ENCODE results near the gene TTC31. TPM values are rescaled to one million over a fixed set of nuclear protein-coding genes. Genes with fewer than 3 reads are reported as not detected.

Gene TTC31
- total RNA-seq, 1 experiment from 2014 or later = 26.4 TPM

DNA sequence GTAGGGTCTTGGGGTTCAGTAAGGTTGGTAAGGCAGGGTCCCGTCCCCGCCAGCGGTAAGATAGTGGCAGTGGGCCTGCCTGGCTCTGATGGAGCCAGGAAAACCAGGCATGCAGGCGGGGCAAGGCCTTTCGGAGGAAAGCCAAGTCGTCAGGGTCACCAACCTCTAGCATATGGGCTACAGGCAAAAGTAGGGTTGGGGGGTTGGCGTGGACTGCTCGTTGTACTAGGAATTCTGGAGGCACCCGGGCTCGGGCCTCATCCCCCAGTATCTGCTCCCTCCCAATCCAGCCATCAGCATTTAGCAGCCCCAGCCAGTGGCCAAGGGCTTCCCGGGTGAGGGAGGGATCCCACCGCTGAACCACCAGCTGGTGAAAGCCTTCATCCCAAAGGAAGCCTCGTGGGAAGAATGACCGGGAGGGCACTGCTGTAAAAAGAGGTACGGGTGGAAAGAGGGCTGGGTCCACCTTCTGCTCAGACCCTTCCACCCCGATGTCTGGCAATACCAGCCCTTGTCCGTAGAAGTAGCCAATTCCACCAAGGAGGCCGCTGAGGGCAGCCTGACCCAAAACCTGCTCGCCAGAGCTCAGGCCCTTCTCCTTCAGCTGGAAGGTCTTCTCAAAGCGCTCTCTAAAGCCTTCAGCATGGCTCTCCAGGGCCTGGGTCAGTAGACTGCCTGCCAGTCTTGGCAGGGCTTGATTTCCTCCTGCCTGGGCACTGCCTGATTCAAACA is 20.7 kb upstream of the TTC31 start:
- no peak overlapping the region for H3K27ac ChIP-seq (ENCODE audit: low read depth, low read length)
- ChIA-PET CTCF (interaction anchor here (1.3 kb wide), 1 partner anchor 70 kb away, joined by 5 read pairs; no protein-coding TSS in a partner anchor), POLR2A (no interaction called here), RAD21 (ENCODE audit: low non-redundant PET in 1 of 2, low total read pairs in 2 of 2, uncharacterized antibody in 2 of 2, unreplicated experiment in 2 of 2) (no interaction called here)
- no peak overlapping the region for H2AFZ ChIP-seq (ENCODE audit: low read depth, low read length, poor library complexity, severe bottlenecking)
- no peaks in the 10 kb centered on the region for H3K27me3 ChIP-seq (ENCODE audit: insufficient read depth, low read length)
- H3K4me2 ChIP-seq (ENCODE audit: low read length) = no peak overlapping the region
- H3K4me3 ChIP-seq (replicated peaks in 1 of 2; ENCODE audit: low read depth in 1 of 2, low read length in 2 of 2) = no peak overlapping the region
- ATAC-seq (no peak), DNase-seq (ENCODE audit: low read depth, low spot score) (no peak)
- peaks cover 27% of the 10 kb centered on the region for H3K79me2 ChIP-seq (ENCODE audit: insufficient read depth, low read length)
- H3K9me3 ChIP-seq (ENCODE audit: control insufficient read depth in 1 of 2, insufficient read depth in 1 of 2, low read depth in 1 of 2, low read length in 2 of 2) = no peaks in the 10 kb centered on the region
- no peak overlapping the region for H3K9ac ChIP-seq (ENCODE audit: low read length)
- no TSS peak for BruUV-seq (replicated peaks)
- intact Hi-C loops (cut with micrococcal nuclease) = no loop called here
- peaks cover 6 to 19% of the 10 kb centered on the region in 2 experiments; a peak in 2 of 4 replicates for H3K36me3 ChIP-seq (ENCODE audit: control insufficient read depth in 1 of 2, insufficient read depth in 2 of 2, low read length in 2 of 2)
- peaks cover 0 to 26% of the 10 kb centered on the region in 2 experiments for H3K4me1 ChIP-seq (ENCODE audit: control insufficient read depth in 1 of 2, insufficient read depth in 2 of 2, low read length in 2 of 2)
- H4K20me1 ChIP-seq (ENCODE audit: insufficient read depth) = no peaks in the 10 kb centered on the region
- H3K9me2 ChIP-seq (ENCODE audit: insufficient read depth) = no peaks in the 10 kb centered on the region
- TF ChIP-seq, protein P1, sequence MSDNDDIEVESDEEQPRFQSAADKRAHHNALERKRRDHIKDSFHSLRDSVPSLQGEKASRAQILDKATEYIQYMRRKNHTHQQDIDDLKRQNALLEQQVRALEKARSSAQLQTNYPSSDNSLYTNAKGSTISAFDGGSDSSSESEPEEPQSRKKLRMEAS (IDR thresholded peaks at IDR 0.05) = no peak
- TF ChIP-seq ELF1 (IDR thresholded peaks at IDR 0.05; ENCODE audit: borderline replicate concordance, low read depth) (no peak), FOSL1 (IDR thresholded peaks at IDR 0.05; ENCODE audit: low read depth) (no peak), CEBPB (IDR thresholded peaks at IDR 0.05; ENCODE audit: low read depth) (no peak), SIN3A (IDR thresholded peaks at IDR 0.05; ENCODE audit: low read depth) (no peak), ZFX (IDR thresholded peaks at IDR 0.05) (no peak), SRF (IDR thresholded peaks at IDR 0.05; ENCODE audit: low read depth) (no peak), EGR1 (IDR thresholded peaks at IDR 0.05; ENCODE audit: low read depth) (no peak), EZH2phosphoT487 (IDR thresholded peaks at IDR 0.05; ENCODE audit: borderline replicate concordance) (no peak), ZNF274 (IDR thresholded peaks at IDR 0.05; ENCODE audit: low read depth, low read length) (no peak), TCF7L2 (IDR thresholded peaks at IDR 0.05; ENCODE audit: borderline replicate concordance, extremely low read depth, insufficient read depth, insufficient read length) (no peak), YY1 (IDR thresholded peaks at IDR 0.05; ENCODE audit: extremely low read depth, insufficient replicate concordance, low read depth, low read length) (no peak), CBX3 (IDR thresholded peaks at IDR 0.05; ENCODE audit: low read depth) (no peak), POLR2A (IDR thresholded peaks at IDR 0.05; ENCODE audit: borderline replicate concordance, extremely low read depth, insufficient read depth, insufficient read length) (no peak), EZH2 (IDR thresholded peaks at IDR 0.05) (no peak), SP1 (IDR thresholded peaks at IDR 0.05; ENCODE audit: low read depth) (no peak), POLR2AphosphoS5 (IDR thresholded peaks at IDR 0.05; ENCODE audit: low read depth, low read length) (no peak)
- TF ChIP-seq, protein P2, sequence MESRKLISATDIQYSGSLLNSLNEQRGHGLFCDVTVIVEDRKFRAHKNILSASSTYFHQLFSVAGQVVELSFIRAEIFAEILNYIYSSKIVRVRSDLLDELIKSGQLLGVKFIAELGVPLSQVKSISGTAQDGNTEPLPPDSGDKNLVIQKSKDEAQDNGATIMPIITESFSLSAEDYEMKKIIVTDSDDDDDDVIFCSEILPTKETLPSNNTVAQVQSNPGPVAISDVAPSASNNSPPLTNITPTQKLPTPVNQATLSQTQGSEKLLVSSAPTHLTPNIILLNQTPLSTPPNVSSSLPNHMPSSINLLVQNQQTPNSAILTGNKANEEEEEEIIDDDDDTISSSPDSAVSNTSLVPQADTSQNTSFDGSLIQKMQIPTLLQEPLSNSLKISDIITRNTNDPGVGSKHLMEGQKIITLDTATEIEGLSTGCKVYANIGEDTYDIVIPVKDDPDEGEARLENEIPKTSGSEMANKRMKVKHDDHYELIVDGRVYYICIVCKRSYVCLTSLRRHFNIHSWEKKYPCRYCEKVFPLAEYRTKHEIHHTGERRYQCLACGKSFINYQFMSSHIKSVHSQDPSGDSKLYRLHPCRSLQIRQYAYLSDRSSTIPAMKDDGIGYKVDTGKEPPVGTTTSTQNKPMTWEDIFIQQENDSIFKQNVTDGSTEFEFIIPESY (IDR thresholded peaks at IDR 0.05; ENCODE audit: extremely low read depth, insufficient replicate concordance, low read length) = no peak
- TF ChIP-seq, protein P3, sequence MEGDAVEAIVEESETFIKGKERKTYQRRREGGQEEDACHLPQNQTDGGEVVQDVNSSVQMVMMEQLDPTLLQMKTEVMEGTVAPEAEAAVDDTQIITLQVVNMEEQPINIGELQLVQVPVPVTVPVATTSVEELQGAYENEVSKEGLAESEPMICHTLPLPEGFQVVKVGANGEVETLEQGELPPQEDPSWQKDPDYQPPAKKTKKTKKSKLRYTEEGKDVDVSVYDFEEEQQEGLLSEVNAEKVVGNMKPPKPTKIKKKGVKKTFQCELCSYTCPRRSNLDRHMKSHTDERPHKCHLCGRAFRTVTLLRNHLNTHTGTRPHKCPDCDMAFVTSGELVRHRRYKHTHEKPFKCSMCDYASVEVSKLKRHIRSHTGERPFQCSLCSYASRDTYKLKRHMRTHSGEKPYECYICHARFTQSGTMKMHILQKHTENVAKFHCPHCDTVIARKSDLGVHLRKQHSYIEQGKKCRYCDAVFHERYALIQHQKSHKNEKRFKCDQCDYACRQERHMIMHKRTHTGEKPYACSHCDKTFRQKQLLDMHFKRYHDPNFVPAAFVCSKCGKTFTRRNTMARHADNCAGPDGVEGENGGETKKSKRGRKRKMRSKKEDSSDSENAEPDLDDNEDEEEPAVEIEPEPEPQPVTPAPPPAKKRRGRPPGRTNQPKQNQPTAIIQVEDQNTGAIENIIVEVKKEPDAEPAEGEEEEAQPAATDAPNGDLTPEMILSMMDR (IDR thresholded peaks at IDR 0.05 in 2 of 3, conservative IDR thresholded peaks at IDR 0.05 in 1 of 3; ENCODE audit: borderline replicate concordance in 1 of 3, insufficient read depth in 1 of 3, low read depth in 2 of 3, low read length in 2 of 3) = no peak
- TF ChIP-seq, protein P4, sequence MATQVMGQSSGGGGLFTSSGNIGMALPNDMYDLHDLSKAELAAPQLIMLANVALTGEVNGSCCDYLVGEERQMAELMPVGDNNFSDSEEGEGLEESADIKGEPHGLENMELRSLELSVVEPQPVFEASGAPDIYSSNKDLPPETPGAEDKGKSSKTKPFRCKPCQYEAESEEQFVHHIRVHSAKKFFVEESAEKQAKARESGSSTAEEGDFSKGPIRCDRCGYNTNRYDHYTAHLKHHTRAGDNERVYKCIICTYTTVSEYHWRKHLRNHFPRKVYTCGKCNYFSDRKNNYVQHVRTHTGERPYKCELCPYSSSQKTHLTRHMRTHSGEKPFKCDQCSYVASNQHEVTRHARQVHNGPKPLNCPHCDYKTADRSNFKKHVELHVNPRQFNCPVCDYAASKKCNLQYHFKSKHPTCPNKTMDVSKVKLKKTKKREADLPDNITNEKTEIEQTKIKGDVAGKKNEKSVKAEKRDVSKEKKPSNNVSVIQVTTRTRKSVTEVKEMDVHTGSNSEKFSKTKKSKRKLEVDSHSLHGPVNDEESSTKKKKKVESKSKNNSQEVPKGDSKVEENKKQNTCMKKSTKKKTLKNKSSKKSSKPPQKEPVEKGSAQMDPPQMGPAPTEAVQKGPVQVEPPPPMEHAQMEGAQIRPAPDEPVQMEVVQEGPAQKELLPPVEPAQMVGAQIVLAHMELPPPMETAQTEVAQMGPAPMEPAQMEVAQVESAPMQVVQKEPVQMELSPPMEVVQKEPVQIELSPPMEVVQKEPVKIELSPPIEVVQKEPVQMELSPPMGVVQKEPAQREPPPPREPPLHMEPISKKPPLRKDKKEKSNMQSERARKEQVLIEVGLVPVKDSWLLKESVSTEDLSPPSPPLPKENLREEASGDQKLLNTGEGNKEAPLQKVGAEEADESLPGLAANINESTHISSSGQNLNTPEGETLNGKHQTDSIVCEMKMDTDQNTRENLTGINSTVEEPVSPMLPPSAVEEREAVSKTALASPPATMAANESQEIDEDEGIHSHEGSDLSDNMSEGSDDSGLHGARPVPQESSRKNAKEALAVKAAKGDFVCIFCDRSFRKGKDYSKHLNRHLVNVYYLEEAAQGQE (IDR thresholded peaks at IDR 0.05; ENCODE audit: low read depth) = no peak
